ENCODE results near the gene MAPKAP1.

Gene MAPKAP1

DNA sequence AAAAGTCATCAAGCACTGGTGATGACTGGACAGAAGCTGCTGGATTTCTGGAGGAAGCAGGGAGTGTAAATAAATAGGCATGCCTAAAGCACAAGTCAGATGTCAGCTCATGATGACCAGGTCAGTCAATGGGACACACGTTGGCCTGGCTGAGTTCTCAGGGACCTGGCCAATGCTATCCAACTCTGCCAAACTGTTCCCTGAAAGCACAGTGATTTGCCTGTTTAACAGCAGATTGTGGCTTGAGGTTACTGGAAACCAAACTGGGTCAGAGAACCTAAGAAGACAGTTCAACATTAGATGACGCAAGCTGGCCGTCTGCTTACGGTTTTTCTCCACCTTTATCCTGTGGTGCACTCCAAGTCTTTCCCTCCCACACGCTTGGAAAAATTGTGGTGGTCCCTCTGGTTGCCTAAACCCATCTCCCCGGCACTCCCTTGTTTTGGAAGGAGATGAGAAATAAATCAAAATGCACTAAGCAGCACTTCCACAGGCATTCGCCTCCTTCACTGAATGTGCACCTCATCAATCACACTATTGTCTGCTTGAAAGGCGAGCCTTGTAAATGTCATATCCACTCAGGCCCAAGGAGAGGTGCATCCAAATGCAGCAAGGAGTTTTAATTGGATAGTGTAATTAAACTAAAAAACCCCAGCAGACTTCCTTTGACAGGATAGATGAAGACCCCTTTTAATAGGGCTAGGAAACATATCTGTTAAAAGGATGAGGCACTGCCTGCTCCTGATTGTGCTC, 245.9 kb downstream of the MAPKAP1 start:
- no peak for DNase-seq (ENCODE audit: low read depth in 2 of 2)

- no peak for DNase-seq (ENCODE audit: low read depth in 2 of 2)
Observed at GRCh38 chr9:125460346-125460745, 246.7 kb downstream of the MAPKAP1 start.

- DNase-seq (ENCODE audit: low read depth in 2 of 2), result no peak
Observed at GRCh38 chr9:125457357-125457756, 249.7 kb downstream of the MAPKAP1 start.

DNA sequence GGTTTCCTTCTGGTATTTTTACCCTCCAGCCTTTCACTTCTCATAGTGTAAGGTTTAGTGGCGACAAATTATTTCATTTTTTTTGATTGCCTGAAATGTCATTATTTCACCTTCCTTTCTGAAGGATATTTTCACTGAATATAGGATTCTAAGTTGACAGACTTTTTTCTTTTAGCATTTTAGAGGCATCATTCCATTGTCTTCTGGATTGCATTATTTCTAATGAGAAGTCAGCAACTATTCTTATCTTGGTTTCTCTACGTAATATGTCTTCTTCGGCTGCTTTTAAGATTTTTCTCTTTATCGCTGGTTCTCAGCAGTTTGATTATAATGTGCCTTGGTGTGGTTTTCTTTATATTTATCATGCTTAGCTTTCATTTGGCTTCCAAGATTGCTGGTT, 251.1 kb downstream of the MAPKAP1 start:
- DNase-seq (ENCODE audit: low read depth in 2 of 2), result no peak

DNA sequence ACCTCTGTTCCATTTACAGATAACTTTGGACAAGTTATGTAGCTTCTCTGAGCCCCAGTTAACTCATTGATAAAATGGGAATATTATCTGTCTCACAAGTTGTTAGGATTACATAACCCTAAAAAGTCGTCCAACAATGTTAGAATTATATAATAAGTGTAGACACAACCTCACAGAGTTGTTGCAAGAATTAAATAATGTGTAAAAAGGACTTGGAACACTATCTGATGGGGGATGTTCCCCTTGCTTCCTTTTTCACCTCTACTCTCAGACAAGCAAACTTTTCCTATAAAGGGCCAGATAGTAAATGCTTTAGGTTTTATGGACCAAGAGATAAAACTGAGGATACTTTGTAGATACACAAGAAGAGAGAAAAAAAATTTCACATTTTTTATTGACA, 251.9 kb downstream of the MAPKAP1 start:
- no peak for DNase-seq (ENCODE audit: low read depth in 2 of 2)

DNA sequence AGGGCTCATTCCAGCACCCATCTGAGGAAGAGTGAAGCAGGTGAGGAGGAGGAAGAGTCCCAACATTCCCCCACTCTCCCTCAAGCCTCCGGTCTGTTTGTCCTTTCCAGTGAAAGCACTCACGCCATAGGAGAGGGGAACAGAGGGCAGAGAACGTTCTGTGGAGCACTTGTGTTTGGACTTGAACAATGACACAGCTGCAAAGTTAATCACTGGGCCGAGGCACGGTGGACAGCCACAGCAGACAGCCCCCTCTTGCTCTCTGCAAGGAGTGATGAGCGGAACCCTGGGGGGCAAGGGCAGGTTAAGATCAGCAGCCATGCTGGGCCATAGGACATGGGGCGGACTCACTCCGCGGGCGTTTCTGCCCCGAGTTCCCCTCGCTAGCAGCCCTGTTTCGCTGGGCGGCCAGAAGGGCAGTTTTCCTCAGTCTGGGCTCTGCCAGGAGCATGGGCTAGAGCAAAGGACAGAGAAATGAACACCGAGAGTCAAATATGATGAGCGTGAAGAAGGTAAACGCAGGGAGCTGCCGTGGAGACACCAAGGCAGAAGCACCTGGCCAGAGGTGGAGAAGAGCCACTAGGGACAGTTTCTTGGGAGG, 259.7 kb downstream of the MAPKAP1 start:
- DNase-seq (ENCODE audit: low read depth in 2 of 2), result no peak

- DNase-seq (ENCODE audit: low read depth in 2 of 2), result no peak
Observed at GRCh38 chr9:125446561-125447094, 260.4 kb downstream of the MAPKAP1 start.

DNA sequence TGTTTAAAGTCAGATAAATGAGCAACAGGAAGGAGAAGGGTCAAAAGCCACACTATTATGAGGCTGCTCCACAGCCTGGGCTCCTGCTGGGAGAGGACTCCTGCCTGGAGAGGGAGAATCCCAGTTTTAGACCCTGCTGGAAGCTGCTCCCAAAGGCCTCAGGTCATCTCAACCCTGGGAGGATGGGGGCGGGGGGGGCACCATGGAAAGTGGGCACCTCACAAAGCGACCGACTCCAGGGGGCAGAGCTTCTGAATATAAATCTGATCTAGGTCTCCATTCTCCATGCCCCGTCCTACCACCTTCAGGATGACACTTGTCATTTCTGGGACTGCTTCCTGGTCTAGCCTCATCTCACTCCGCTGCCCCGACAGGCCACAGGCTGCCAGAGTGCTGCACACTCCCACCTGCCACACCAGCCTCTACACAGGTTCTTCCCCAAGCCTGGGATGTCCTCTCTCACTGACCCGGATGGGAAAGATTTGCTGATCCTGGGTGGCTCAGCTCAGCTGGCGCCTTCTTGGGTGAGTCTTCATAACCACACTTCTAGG, 262.0 kb downstream of the MAPKAP1 start:
- no peak for DNase-seq (ENCODE audit: low read depth in 2 of 2)

- no peak for DNase-seq (ENCODE audit: low read depth in 2 of 2)
Observed at GRCh38 chr9:125444166-125444565, 262.8 kb downstream of the MAPKAP1 start.

- DNase-seq (ENCODE audit: low read depth in 2 of 2), result no peak
Observed at GRCh38 chr9:125443367-125443766, 263.6 kb downstream of the MAPKAP1 start.

GRCh38 chr9:125442452-125442851, 264.6 kb downstream of the MAPKAP1 start:
- no peak for DNase-seq (ENCODE audit: low read depth in 2 of 2)

- no peak for DNase-seq (ENCODE audit: low read depth in 2 of 2)
Observed at GRCh38 chr9:125440411-125440810, 266.6 kb downstream of the MAPKAP1 start.

- no peak for DNase-seq (ENCODE audit: low read depth in 2 of 2)
Observed at GRCh38 chr9:125439434-125440272, 267.4 kb downstream of the MAPKAP1 start.

DNA sequence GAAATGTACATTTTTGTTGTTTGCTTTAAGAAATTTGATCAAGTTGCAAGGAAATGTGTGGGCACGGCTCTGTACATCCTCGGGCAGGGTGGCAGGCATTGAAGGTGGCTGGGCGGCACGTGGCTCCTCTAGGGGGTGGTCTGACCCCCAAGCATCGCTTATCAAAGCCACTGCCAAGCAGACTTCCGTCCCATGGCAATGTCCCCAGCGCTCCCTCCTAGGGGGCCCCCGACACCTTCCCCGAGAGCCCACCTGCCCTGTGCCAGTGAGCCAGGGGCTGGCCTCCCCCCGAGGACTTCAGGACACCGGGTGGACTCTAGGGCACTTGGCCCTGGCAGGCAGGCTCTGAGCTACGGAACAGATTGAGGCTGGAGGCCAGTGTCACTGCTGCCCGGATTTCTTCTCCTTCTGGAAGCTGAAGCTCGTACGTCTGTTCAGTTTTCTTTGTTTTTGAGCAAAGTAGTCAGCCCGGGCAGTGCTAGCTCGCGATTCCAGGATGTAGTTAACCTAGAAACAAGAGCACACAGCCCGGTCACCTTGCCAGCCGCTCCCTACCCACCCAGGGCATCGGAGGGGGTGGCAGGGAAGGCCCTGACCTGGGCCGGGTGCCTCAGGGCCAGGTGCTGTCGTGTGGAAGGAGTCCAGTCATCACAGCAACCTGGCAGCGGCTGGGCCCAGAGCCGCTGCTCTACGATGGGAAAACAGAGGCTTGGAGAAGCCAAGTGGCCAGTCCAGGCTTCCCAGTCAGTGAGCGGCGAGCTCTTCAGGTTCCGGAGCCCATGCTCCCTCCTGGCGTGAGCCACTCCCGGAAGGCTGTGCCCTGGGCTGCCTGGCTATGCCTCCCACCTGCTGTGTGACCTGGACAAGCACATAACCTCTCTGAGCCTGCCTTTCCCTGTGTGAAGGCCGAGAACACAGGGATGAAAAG, 268.2 kb downstream of the MAPKAP1 start:
- no peak for DNase-seq (ENCODE audit: low read depth in 2 of 2)

DNA sequence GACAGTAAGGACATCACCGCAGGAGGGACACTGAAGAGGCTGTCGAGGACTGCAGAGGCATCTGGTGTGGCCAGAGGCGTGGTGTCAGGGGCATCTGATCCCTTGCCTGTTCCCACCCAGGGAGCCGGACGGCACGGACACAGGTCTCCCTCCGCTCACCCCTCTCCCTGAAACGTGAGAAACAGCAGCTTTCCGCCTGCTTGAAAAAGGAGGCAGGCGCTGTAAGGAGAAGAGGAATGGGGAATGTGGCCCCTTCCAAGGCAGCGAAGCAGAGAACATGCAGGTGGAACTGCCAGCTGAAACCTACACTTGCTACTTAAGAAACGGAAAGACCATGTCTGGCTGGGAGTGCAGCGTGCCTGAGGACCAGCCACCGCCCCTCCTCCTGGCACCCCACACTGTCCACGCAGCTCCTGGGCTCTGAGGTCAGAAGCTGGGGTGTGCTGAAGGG, 269.2 kb downstream of the MAPKAP1 start:
- DNase-seq (ENCODE audit: low read depth in 2 of 2), result no peak

- no peak for DNase-seq (ENCODE audit: low read depth in 2 of 2)
Observed at GRCh38 chr9:125436613-125437443, 270.2 kb downstream of the MAPKAP1 start.

DNA sequence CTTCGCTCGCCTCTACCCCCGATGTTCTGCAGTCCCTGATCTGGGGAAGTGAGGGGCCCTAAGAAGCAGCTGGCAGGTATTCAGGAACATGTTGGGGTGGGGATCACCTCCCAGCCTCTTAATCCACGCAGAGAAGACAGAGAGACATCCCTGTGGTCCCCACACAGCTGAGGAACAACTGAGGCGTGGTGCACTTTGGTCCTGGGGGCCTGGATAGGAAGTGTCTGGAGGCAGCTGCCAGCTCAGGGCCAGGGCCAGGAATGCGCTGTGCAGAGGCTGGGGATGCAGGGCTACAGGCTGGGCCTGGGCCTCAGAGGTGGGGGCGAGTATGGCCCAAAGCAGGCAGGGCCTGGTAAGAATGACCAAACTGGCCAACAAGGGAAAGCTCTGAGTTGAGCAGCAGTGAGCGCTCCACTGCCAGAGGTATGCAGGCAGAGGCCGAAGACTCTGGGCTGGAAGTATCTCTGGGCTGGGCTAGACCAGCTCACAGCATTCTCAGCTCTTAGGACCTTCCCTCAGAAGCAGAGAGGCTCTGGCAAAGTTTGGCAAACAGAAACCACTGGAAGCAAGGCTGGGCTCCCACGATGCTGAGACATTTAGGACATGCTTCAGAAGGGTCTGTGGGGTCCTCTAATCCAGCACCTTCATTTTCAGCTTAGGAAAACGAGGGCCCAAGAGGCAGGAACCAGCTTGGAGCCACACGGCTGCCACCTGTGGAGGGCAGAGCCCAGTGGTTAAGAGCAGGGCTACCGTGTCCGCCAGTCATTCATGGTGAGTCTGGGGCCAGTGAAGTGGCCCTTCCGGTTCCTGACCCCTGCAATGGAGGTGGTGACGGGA, 271.0 kb downstream of the MAPKAP1 start:
- no peak for DNase-seq (ENCODE audit: low read depth in 2 of 2)

DNA sequence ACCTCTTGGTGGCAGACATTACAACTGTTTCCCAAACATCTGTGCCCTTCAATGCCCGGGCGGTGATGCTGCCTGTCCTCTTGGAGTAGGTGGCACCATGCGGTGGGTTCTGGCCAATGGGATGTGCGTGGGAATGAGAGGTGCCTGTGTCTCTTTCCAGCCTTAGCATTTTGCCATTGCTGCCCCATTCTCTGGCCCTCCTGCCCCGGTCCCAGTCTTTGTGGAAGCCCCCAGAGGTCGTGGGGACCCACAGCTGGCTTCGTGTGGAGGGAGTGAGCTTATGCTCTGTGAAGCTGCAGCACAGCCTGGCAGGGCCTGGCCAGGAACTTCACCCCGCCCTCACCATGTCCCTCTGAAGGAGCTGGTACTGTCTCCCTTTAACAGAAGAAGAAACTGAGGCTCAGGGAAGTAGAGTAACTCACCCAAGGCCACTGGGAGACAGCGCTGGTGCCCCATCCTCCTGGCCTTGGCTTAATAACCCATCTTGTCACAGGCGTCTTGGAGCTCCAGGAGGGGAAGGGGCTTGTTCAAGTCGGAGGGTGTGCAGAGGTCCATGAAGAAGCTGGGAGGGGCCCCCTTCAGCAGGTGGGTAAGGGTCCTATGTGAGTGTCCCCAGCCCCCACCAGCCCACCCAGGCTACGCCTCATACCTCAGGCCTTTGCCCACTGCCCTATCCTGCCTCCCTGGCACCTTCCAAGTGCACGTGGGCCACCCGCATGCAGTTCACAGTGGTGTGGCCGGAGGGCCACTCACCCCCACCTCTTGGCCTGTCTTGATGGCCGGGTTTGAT, 271.8 kb downstream of the MAPKAP1 start:
- no peak for DNase-seq (ENCODE audit: low read depth in 2 of 2)

All from stimulated activated CD8-positive, alpha-beta memory T cell treated with anti-CD3 and anti-CD28 coated beads, Interleukin-2, amount 100 ng/mL, for 1 hour (primary cell).